GM18870 (cell line): ENCODE results near the gene HMG20A.

Experiments
- ATAC-seq: cut with Tn5 transposase; IDR thresholded peaks from one replicate; pipeline ENCODE4 v1.9.1; 2021; ENCODE audit warnings: moderate library complexity; ENCODE audit not compliant: unreplicated experiment

Gene HMG20A

GRCh38 chr15:77425104-77425503, 4.4 kb downstream of the HMG20A start:
- no peak for ATAC-seq

DNA sequence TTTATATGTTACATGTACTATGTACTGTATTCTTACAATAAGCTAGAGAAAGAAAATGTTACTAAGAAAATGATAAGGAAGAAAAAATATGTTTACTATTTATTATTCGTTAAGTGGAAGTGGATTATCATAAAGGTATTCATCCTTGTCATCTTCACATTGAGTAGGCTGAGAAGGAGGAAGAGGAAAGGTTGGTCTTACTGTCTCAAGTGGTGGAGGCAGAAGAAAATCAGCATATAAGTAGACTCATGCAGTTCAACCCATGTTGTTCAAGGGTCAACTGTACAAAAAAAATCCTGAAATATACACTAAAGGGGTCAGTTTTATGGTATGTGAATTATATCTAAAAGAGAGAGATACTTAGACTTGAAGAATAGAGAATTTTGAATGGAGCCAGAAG, 5.7 kb downstream of the HMG20A start:
- no peak for ATAC-seq

- ATAC-seq = no peak
These were observed 6.2 kb downstream of the HMG20A start for GRCh38 chr15:77426871-77427270.

- ATAC-seq = no peak
These were observed 9.5 kb downstream of the HMG20A start for GRCh38 chr15:77430213-77430612.

GRCh38 chr15:77430652-77431051, 10.0 kb downstream of the HMG20A start:
- ATAC-seq = no peak

DNA sequence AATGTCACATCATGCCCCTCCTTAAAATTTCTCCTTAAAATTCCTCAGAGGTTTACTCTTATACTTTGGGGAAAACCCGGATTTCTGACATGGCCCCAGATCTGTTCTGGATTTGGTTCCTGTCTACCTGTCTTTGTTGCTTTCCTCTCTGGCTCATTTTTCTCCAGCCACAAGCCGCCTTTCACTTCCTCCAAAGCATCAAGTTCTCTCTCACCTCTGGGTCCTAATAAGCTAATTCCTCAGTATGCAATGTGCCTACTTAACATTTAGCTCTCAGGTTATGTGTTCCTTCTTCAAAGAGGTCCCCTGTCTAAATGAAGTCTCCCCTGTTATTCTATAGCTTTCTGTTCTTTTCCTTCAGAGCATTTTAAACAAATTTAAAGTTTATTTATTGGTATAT, 16.1 kb downstream of the HMG20A start:
- ATAC-seq = no peak

DNA sequence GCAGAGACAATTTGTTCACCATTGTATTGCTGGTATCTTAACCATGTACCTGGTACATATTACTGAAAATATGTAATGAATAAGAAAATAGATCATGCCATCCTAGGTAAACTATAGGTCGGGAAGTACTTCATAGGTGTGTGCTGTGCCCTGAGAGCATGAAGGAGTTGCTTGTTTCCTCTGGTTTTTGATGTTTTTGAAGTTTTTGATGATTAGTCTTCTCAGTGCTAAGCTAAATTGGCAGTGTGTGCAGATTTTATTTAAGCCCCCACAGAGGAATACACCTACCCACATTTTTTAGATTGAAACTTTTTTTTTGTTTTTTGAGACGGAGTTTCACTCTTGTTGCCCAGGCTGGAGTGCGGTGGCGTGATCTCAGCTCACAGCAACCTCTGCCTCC, 16.6 kb downstream of the HMG20A start:
- ATAC-seq = no peak

DNA sequence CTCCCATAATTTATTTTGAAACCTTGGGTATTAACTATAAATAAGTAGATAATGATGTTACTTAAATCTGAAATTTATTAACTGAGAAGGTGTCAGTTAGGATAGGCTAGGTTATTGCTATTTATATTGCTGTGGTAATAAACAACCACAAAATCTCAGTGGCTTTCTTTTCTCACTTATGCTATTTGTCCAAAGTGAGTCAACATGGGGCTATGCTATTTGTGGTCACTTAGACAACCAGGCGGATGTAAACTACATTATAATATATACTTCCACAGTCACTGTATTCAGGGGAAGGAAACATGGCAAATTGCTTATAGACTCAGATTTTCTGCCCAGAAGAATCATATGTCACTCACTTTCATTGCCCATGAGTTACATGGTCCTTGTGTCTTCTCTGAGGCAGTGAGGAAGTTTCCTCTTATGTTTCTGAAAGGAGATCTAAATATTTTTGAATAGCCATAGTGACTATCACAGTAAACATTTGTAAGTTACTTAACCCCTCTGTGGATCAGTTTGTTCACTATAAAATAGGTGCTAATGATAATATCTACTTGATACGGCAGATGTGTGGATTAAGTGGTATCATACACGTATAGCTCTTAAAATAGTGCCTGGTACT, 19.8 kb downstream of the HMG20A start:
- ATAC-seq = peak; percentile 76

GRCh38 chr15:77446840-77447390, 26.2 kb downstream of the HMG20A start:
- no peak for ATAC-seq

DNA sequence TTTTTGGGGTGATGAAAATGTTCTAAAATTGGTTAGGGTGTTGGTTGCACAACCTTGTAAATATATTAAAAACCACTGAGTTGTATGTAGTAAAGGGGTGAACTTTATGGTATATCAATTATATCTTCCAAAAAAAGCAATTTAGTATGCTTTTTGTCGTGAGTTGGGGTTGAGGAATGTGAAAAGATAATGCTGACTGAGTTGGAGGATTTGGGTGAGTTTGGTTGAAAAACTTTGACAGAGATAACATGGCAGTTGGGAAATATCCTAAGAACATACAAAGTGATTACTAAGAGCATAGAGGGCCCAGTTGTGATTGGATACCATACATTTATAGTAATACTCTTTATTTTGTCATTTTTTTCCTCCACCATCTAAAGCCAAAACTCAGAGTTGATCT, 33.6 kb downstream of the HMG20A start:
- no peak for ATAC-seq

GRCh38 chr15:77454951-77455350, 34.3 kb downstream of the HMG20A start:
- no peak for ATAC-seq

DNA sequence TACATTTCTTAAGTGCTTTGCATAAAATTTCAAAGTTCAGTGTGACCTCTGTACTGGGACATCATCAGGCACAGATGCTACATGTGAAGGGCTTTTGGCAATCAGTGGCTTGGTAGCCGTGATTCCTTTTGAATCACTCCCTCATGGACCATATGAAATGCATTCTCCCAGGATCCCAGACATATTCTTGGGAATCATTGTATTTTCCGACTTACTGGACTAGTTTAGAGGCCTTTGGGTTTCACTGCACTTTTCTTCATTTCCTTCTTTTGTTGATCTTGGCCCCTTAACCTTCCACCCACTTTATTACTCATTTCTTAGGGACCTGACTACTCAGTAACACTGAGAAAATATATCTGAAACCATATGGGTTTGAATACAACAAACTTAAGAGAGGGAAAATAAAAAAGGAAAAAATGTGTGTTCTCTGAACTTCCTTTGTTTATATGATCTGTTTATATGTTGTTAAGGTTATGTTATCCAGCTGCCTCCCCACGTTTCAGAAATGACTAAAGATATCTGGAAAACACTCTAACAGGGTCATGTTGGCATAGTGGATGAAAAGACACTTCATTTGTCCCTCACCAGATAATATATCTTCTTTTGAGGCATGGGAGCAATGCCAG, 35.1 kb downstream of the HMG20A start:
- no peak for ATAC-seq

GRCh38 chr15:77456746-77457145, 36.1 kb downstream of the HMG20A start:
- ATAC-seq = no peak

- no peak for ATAC-seq
These were observed 36.7 kb downstream of the HMG20A start for GRCh38 chr15:77457191-77457904.

GRCh38 chr15:77457905-77458265, 37.2 kb downstream of the HMG20A start:
- ATAC-seq = no peak

- ATAC-seq = no peak
These were observed 38.3 kb downstream of the HMG20A start for GRCh38 chr15:77459031-77459430.

- no peak for ATAC-seq
These were observed 40.8 kb downstream of the HMG20A start for GRCh38 chr15:77461486-77461885.

GRCh38 chr15:77464129-77464865, 43.6 kb downstream of the HMG20A start:
- ATAC-seq = no peak

GRCh38 chr15:77466521-77466920, 45.8 kb downstream of the HMG20A start:
- ATAC-seq = no peak

GRCh38 chr15:77468896-77469295, 48.2 kb downstream of the HMG20A start:
- no peak for ATAC-seq

GRCh38 chr15:77470235-77470634, 49.5 kb downstream of the HMG20A start:
- no peak for ATAC-seq
